OCI-LY1 (cell line): ENCODE measurements around the gene NECAB2.

ENCODE experiments used
- H2AFZ ChIP-seq: fragments of 200-600 bp; sonication (generic), shearing (Covaris generic); 2 replicates; pipeline ENCODE4 v1.6.0; 2014; ENCODE audit warnings: antibody characterized with exemption, mild to moderate bottlenecking, low read length
- H3F3A ChIP-seq: fragments of 200-600 bp; sonication (generic), shearing (Covaris generic); 2 replicates; pipeline ENCODE4 v1.6.0; 2014; ENCODE audit warnings: mild to moderate bottlenecking, antibody characterized with exemption, low read length, moderate library complexity; ENCODE audit not compliant: insufficient read depth
- H3K27ac ChIP-seq: fragments of 200-600 bp; sonication (generic); 2 replicates; pipeline ENCODE4 v1.5.1; 2014; ENCODE audit warnings: low read length, mixed run types, mild to moderate bottlenecking, low read depth; ENCODE audit not compliant: poor library complexity, severe bottlenecking
- H3K27me3 ChIP-seq: fragments of 200-600 bp; sonication (generic); 2 replicates; pipeline ENCODE4 v1.6.0; 2014; ENCODE audit warnings: antibody characterized with exemption, mild to moderate bottlenecking, low read length, moderate library complexity; ENCODE audit not compliant: insufficient read depth
- H3K36me3 ChIP-seq: fragments of 200-600 bp; sonication (generic); 2 replicates; pipeline ENCODE4 v1.6.1; 2014; ENCODE audit warnings: mild to moderate bottlenecking, antibody characterized with exemption, low read length, moderate library complexity, mixed read lengths; ENCODE audit not compliant: insufficient read depth
- H3K4me1 ChIP-seq: fragments of 200-600 bp; sonication (generic); 2 replicates; pipeline ENCODE4 v1.5.1; 2014; ENCODE audit warnings: mild to moderate bottlenecking, low read length, moderate library complexity; ENCODE audit not compliant: insufficient read depth, severe bottlenecking
- H3K4me2 ChIP-seq: fragments of 200-600 bp; sonication (generic), shearing (Covaris generic); 2 replicates; pipeline ENCODE4 v1.6.1; 2014; ENCODE audit warnings: low read length
- H3K4me3 ChIP-seq: fragments of 200-600 bp; sonication (generic); 2 replicates; pipeline ENCODE4 v1.5.1; 2014; ENCODE audit warnings: low read length, low read depth, mild to moderate bottlenecking, mixed read lengths; ENCODE audit not compliant: poor library complexity, severe bottlenecking
- H3K79me2 ChIP-seq: fragments of 200-600 bp; shearing (Covaris generic); 2 replicates; pipeline ENCODE4 v1.6.1; 2016; ENCODE audit warnings: mixed run types, low read length, mixed read lengths; ENCODE audit not compliant: insufficient read depth
- H3K9ac ChIP-seq: fragments of 200-600 bp; sonication (generic), shearing (Covaris generic); 2 replicates; pipeline ENCODE4 v1.6.1; 2014; ENCODE audit warnings: mild to moderate bottlenecking, low read length, mixed read lengths
- H3K9me2 ChIP-seq: fragments of 200-600 bp; sonication (generic), shearing (Covaris generic); 2 replicates; pipeline ENCODE4 v1.6.1; 2014; ENCODE audit warnings: low read depth, mild to moderate bottlenecking, low read length, mixed read lengths
- H3K9me3 ChIP-seq: fragments of 200-600 bp; shearing (Covaris generic); 2 replicates; pipeline ENCODE4 v1.6.1; 2014; ENCODE audit warnings: low read length, mixed read lengths
- H4K20me1 ChIP-seq: fragments of 200-600 bp; sonication (generic), shearing (Covaris generic); 2 replicates; pipeline ENCODE4 v1.6.0; 2016; ENCODE audit warnings: mild to moderate bottlenecking, low read length; ENCODE audit not compliant: insufficient read depth
- EZH2 ChIP-seq: fragments of 200-600 bp; sonication (generic), shearing (Covaris generic); IDR thresholded peaks from 2 replicates; pipeline ENCODE4 v1.8.0; 2017; ENCODE audit warnings: borderline replicate concordance, mixed run types, mild to moderate bottlenecking, antibody characterized with exemption, low read length, moderate library complexity, mixed read lengths
- TF ChIP-seq, protein P1 (sequence below): fragments of 200-600 bp; sonication (generic), shearing (Covaris generic); IDR thresholded peaks from 2 replicates; pipeline ENCODE4 v1.5.1; 2017; ENCODE audit warnings: mild to moderate bottlenecking, antibody characterized with exemption, low read length, moderate library complexity, mixed read lengths

The NECAB2 gene

DNA sequence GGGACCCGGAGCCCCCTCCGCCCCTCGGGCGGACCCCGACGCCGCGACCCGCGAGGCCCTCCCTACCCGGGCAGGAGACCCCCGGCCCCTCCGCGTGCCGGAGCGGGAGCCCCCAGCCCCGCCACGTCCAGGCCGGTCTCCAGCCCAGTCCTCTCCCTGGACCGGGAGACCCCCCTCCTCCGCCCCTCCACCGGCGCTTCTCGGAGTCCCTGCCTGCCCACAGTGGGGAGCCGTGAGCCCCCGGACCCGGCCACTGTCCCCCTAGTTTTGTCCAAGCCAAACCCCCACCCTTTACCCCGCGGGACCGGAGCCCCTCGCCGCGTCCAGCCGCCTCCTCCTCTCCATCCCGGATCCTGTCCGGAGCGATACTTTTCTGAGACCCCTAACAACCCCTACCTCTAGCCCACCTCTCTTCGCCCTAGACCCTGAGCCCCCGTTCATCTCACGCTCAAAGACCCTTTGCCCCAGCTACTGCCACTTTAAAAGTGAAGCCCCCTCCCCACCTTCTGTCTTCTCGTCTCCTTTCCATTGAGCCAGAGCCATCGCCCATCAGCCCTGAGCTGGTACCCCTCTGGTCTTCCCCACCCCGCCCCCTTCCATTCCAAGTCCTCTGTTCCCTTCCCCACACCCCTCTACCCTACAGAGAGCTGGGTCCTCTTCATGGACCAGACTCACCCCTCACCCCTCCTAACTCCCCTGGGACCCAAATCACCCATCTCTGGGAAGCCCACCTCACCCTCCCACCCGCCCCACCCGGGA lies 1.0 kb downstream of the NECAB2 start:
- no peaks in the 10 kb centered on the region for H3K79me2 ChIP-seq
- H3K4me2 ChIP-seq, result no peak overlapping the region
- H2AFZ ChIP-seq, result no peak overlapping the region

GRCh38 chr16:83969771-83970429 lies 1.9 kb downstream of the NECAB2 start:
- H4K20me1 ChIP-seq, result no peaks in the 10 kb centered on the region
- no peaks in the 10 kb centered on the region for H3K36me3 ChIP-seq
- H3K79me2 ChIP-seq, result no peaks in the 10 kb centered on the region
- H3K9me2 ChIP-seq, result no peaks in the 10 kb centered on the region
- H3K4me2 ChIP-seq, result no peak overlapping the region
- H3K27ac ChIP-seq, result no peak overlapping the region
- no peak for TF ChIP-seq EZH2
- TF ChIP-seq, protein P1, sequence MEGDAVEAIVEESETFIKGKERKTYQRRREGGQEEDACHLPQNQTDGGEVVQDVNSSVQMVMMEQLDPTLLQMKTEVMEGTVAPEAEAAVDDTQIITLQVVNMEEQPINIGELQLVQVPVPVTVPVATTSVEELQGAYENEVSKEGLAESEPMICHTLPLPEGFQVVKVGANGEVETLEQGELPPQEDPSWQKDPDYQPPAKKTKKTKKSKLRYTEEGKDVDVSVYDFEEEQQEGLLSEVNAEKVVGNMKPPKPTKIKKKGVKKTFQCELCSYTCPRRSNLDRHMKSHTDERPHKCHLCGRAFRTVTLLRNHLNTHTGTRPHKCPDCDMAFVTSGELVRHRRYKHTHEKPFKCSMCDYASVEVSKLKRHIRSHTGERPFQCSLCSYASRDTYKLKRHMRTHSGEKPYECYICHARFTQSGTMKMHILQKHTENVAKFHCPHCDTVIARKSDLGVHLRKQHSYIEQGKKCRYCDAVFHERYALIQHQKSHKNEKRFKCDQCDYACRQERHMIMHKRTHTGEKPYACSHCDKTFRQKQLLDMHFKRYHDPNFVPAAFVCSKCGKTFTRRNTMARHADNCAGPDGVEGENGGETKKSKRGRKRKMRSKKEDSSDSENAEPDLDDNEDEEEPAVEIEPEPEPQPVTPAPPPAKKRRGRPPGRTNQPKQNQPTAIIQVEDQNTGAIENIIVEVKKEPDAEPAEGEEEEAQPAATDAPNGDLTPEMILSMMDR, result no peak
- no peaks in the 10 kb centered on the region for H3K4me1 ChIP-seq
- H3K9ac ChIP-seq, result no peak overlapping the region
- H3K9me3 ChIP-seq, result no peaks in the 10 kb centered on the region
- H3K4me3 ChIP-seq, result no peak overlapping the region
- H2AFZ ChIP-seq, result no peak overlapping the region
- H3F3A ChIP-seq, result no peaks in the 10 kb centered on the region
- H3K27me3 ChIP-seq, result no peaks in the 10 kb centered on the region; the same call in 1 of the 2 replicates

More for the DNA sequence above, 1.0 kb downstream of the NECAB2 start:
- no peak overlapping the region for H3K4me3 ChIP-seq
- H3F3A ChIP-seq, result no peaks in the 10 kb centered on the region
- no peaks in the 10 kb centered on the region for H3K9me3 ChIP-seq
- no peaks in the 10 kb centered on the region for H3K9me2 ChIP-seq
- no peak for TF ChIP-seq EZH2
- TF ChIP-seq, protein P1, result no peak
- H3K27ac ChIP-seq, result no peak overlapping the region
- no peak overlapping the region for H3K9ac ChIP-seq
- no peaks in the 10 kb centered on the region; the same call in 1 of the 2 replicates for H3K27me3 ChIP-seq
- H3K36me3 ChIP-seq, result no peaks in the 10 kb centered on the region
- H3K4me1 ChIP-seq, result no peaks in the 10 kb centered on the region
- H4K20me1 ChIP-seq, result no peaks in the 10 kb centered on the region

DNA sequence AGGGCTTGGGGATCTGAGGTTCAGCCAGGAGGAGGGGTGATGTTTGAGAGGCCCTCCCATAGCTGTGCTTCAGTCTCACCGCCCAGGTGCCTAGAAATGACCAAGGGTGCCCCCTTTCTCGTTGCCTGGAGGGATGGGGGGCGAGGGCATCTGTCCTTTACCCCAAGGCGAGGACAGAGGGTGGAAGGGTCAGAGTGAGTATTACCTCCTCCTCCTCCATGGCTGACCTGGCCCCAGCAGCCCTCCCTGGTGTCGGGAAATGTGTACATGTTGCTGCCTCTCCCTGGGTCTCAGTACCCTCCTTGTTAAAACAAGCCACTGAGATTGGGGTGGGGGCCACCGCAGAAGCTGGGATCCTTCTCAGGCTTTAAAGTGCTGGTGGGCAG lies 2.4 kb downstream of the NECAB2 start:
- Histone ChIP-seq H3K27me3 (no peaks in the 10 kb centered on the region; the same call in 1 of the 2 replicates), H3K36me3 (no peaks in the 10 kb centered on the region), H4K20me1 (no peaks in the 10 kb centered on the region), H3K4me3 (no peak overlapping the region), H3K27ac (no peak overlapping the region), H2AFZ (no peak overlapping the region), H3K4me2 (no peak overlapping the region), H3K79me2 (no peaks in the 10 kb centered on the region), H3K9me3 (no peaks in the 10 kb centered on the region), H3K9ac (no peak overlapping the region), H3F3A (no peaks in the 10 kb centered on the region), H3K9me2 (no peaks in the 10 kb centered on the region), H3K4me1 (no peaks in the 10 kb centered on the region)
- TF ChIP-seq, protein P1, result no peak
- TF ChIP-seq EZH2, result no peak
